Osteoblast (primary cell): Measurements from ENCODE around the gene ARMH3. TPM values are rescaled to one million over a fixed set of nuclear protein-coding genes. Genes with fewer than 3 reads are reported as not detected.
A peak's percentile ranks its signal among the peaks of the same experiment; 100 is the strongest.

ENCODE experiments used
- DNase-seq: peaks from one replicate; pipeline ENCODE4 v3.0.0; 2011; ENCODE audit warnings: low spot score, mixed read lengths; ENCODE audit not compliant: insufficient read length; ENCODE audit errors: missing footprints
- H2AFZ ChIP-seq: 2 replicates; pipeline ENCODE4 v1.6.0; 2011; ENCODE audit warnings: mild to moderate bottlenecking, low read length
- H3K27ac ChIP-seq: 2 replicates; pipeline ENCODE4 v1.5.1; 2011; ENCODE audit warnings: mild to moderate bottlenecking, low read depth, low read length, moderate library complexity
- H3K27me3 ChIP-seq: 2 replicates; pipeline ENCODE4 v1.6.0; 2012; ENCODE audit warnings: mild to moderate bottlenecking, control low read depth, inconsistent platforms, low read length, moderate library complexity; ENCODE audit not compliant: insufficient read depth
- H3K36me3 ChIP-seq: 2 replicates; pipeline ENCODE4 v1.5.1; 2011; ENCODE audit warnings: mild to moderate bottlenecking, low read length, control low read depth, moderate library complexity; ENCODE audit not compliant: insufficient read depth
- H3K4me1 ChIP-seq: 2 replicates; pipeline ENCODE4 v1.5.1; 2011; ENCODE audit warnings: mild to moderate bottlenecking, low read length, control low read depth, moderate library complexity; ENCODE audit not compliant: insufficient read depth
- H3K4me2 ChIP-seq: 2 replicates; pipeline ENCODE4 v1.6.0; 2011; ENCODE audit warnings: mild to moderate bottlenecking, low read length; ENCODE audit not compliant: insufficient read depth
- H3K4me3 ChIP-seq: fragments of 200-600 bp; sonication (generic); 3 replicates; pipeline ENCODE4 v1.5.1; 2012; ENCODE audit warnings: mild to moderate bottlenecking, low read length, inconsistent platforms; ENCODE audit not compliant: insufficient read depth
- H3K79me2 ChIP-seq: 2 replicates; pipeline ENCODE4 v1.6.0; 2012; ENCODE audit warnings: mild to moderate bottlenecking, low read length, control low read depth, inconsistent platforms; ENCODE audit not compliant: insufficient read depth
- H3K9me3 ChIP-seq: 2 replicates; pipeline ENCODE4 v1.5.1; 2011; ENCODE audit warnings: low read depth, low read length, control low read depth
- H4K20me1 ChIP-seq: 2 replicates; pipeline ENCODE4 v1.6.0; 2012; ENCODE audit warnings: mild to moderate bottlenecking, low read length, control low read depth; ENCODE audit not compliant: insufficient read depth
- CTCF ChIP-seq: IDR thresholded peaks from 2 replicates; pipeline ENCODE4 v1.5.1; 2011; ENCODE audit warnings: mild to moderate bottlenecking, low read depth, low read length, moderate library complexity; ENCODE audit errors: extremely low read depth
- total RNA-seq: library from RNA; depleted of rRNA; stranded (reverse); fragments of >200 nt; gene quantifications from 2 replicates; pipeline ENCODE4 v1.2.3, GENCODE V29; 2012

Gene ARMH3
- total RNA-seq, 1 donor = 9.4 TPM

- Histone ChIP-seq H3K27me3 (no peaks in the 10 kb centered on the region), H3K27ac (no peak overlapping the region), H3K4me2 (no peak overlapping the region), H4K20me1 (peaks cover 35% of the 10 kb centered on the region), H3K4me1 (peaks cover 8% of the 10 kb centered on the region), H3K9me3 (no peaks in the 10 kb centered on the region), H3K36me3 (peaks cover 13% of the 10 kb centered on the region), H3K4me3 (no peak overlapping the region), H2AFZ (no peak overlapping the region), H3K79me2 (peaks cover 39% of the 10 kb centered on the region)
- TF ChIP-seq CTCF = no peak
- no peak for DNase-seq
These were observed 11.3 kb upstream of the ARMH3 start for GRCh38 chr10:102067091-102067916.

- H3K27ac ChIP-seq = no peak overlapping the region
- H3K9me3 ChIP-seq = no peaks in the 10 kb centered on the region
- peaks cover 8% of the 10 kb centered on the region for H3K4me1 ChIP-seq
- peak overlapping the region; percentile 81 for H3K4me3 ChIP-seq
- peaks cover 39% of the 10 kb centered on the region for H3K79me2 ChIP-seq
- no peak for DNase-seq
- H3K27me3 ChIP-seq = no peaks in the 10 kb centered on the region
- H2AFZ ChIP-seq = no peak overlapping the region
- TF ChIP-seq CTCF = no peak
- H3K36me3 ChIP-seq = peaks cover 13% of the 10 kb centered on the region
- peak overlapping the region; percentile 98 for H3K4me2 ChIP-seq
- peaks cover 35% of the 10 kb centered on the region for H4K20me1 ChIP-seq
These were observed 10.6 kb upstream of the ARMH3 start for GRCh38 chr10:102066399-102067088.

GRCh38 chr10:102065561-102066398 lies 9.8 kb upstream of the ARMH3 start:
- Histone ChIP-seq H3K4me2 (peak overlapping the region; percentile 98), H3K4me3 (peak overlapping the region; percentile 81), H3K27ac (no peak overlapping the region), H3K79me2 (peaks cover 39% of the 10 kb centered on the region), H3K36me3 (peaks cover 13% of the 10 kb centered on the region), H2AFZ (peak overlapping the region; percentile 84), H3K9me3 (no peaks in the 10 kb centered on the region), H4K20me1 (peaks cover 35% of the 10 kb centered on the region), H3K27me3 (no peaks in the 10 kb centered on the region), H3K4me1 (peaks cover 8% of the 10 kb centered on the region)
- no peak for TF ChIP-seq CTCF
- DNase-seq = peak; percentile 94
